Measurements from ENCODE around the gene MFSD8.
"Not testable (repeated sequence)": the region's sequence is repeated elsewhere in the genome, so short reads cannot be mapped to it uniquely, and the experiment has no call there.

Gene MFSD8

GRCh38 chr4:127965062-127965802, at the start of gene MFSD8, which contains the start of gene ABHD18:
Gene MFSD8 (minus strand): TSS chr4:127965173. CDS start chr4:127965133, 40 bp downstream.
Gene ABHD18 (plus strand): TSS chr4:127965406. CDS start chr4:127982956, 17,550 bp downstream.
- DNase-seq = peak; percentile 98

- no peak for DNase-seq
Observed at GRCh38 chr4:128009428-128009827, 44.5 kb upstream of the MFSD8 start.

- DNase-seq = peak; percentile 45
Observed at GRCh38 chr4:128006592-128006991, 41.6 kb upstream of the MFSD8 start.

DNA sequence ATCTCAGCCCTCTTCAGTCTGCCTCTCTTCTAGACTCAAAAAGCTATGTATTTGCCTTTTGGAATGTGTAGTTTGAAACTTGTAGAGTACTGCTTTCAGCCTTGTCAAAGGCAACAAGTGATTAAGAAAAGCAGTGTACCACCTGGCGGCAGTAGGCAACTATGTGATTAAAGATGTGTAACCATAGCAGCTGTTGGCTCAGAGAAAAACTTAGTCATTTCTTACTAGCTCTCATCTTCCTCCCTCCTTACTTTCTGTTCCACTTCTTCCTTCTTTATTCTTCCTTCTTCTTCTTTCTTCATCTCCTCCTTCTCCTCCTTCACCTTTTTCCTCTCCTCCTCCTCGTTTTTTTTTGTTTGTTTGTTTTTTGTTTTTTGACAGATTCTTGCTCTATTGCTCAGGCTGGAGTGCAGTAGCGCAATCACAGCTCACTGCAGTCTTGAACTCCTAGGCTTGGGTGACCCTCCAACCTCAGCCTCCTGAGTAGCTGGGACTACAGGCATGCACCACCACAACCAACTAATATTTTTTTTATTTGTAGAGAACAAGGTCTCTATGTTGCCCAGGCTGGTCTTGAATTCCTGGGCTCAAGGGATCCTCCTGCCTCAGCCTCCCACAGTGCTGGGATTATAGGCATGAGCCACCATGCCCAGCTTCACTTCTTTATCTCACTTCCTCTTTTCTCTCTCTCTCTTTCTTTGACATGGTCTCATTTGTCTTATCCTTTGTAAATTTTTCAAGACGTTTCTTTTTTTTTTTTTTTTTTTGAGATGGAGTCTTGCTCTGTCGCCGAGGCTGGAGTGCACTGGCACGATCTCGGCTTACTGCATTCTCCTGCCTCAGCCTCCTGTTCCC, 32.8 kb upstream of the MFSD8 start:
- DNase-seq = peak; percentile 42

- not testable (repeated sequence) for DNase-seq
Observed at GRCh38 chr4:127996521-127996920, 31.5 kb upstream of the MFSD8 start.

DNA sequence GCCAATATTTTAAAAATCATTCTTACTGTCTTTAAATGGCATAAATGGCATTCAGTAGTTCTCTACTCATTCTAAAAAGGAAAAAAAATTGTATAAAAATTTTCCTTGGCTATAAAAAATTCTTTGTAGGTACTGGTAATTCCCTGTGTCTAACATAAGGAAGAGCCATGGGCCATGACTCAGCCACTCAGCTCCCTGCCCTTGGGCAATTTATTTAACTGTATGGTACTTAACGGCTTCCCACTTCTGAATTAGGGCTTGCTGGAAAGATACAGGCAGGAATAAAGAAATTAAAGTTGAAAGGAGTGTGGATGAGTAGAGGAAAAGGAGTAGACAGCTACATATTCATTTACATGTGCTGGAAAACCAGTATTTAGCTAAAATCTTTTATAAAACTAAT, 30.8 kb upstream of the MFSD8 start:
- DNase-seq = peak; percentile 83

GRCh38 chr4:127993151-127993550, 28.2 kb upstream of the MFSD8 start:
- no peak for DNase-seq

GRCh38 chr4:127988638-127989037, 23.7 kb upstream of the MFSD8 start:
- no peak for DNase-seq

DNA sequence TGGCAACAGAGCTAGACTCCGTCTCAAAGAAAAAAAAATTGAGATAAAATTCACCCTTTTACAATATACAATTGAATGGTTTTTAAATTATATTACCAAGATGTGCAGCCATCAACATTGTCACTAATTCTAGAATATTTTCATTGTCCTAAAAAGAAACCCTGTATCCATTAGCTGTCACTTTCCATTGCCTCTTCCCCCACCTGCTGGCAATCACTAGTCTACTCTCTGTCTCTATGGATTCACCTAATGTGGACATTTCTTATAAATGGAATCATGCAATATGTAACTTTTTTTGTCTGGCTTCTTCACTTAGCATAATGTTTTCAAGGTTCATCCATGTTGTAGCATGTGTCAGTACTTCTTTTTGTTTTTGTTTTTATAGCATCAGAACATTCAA, 21.0 kb upstream of the MFSD8 start:
- no peak for DNase-seq

- DNase-seq = no peak
Observed at GRCh38 chr4:127982445-127982844, 17.5 kb upstream of the MFSD8 start.

- no peak for DNase-seq
Observed at GRCh38 chr4:127978930-127979329, 14.0 kb upstream of the MFSD8 start.

DNA sequence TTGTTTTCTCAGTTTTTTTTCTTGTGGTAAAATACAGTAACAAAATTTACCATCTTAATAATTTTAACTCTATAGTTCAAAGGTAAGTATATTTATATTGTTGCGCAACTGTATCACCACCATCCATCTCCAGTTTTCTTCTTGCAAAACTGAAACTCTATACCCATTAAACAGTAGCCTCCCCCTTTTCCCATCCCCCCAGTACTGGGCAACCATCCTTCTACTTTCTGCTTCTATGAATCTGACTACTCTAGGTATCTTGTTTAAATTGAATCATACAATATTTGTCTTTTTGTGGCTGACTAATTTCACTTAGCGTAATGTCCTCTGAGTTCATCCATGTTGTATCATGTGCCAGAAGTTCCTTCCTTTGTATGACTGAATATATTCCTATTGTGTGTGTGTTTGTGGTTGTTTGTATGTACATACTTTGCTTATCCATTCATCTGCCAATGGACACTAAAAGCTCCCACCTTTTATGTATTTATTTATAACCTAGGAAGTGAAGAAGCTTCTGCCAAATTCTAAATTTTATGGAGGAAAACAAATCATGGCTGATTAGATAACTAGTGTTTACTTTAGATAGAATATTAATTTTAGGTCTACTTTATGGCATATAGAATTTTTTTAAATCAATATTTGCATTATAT, 10.3 kb upstream of the MFSD8 start:
- peak; percentile 2 for DNase-seq

DNA sequence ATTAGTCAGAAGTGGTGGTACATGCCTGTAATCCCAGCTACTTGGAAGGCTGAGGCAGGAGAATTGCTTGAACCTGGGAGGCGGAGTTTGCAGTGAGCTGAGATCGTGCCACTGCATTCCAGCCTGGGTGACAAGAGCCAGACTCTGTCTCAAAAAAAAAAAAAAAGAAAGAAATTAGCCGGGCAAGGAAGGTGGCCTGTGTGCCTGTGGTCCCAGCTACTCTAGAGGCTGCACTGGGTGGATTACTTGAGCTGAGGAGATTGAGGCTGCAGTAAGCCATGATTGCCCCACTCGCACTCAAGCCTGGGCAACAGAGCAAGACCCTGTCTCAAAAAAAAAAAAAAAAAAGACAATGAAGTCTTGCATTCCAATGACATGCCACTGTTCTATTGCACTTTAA, 6.0 kb upstream of the MFSD8 start:
- not testable (repeated sequence) for DNase-seq

DNA sequence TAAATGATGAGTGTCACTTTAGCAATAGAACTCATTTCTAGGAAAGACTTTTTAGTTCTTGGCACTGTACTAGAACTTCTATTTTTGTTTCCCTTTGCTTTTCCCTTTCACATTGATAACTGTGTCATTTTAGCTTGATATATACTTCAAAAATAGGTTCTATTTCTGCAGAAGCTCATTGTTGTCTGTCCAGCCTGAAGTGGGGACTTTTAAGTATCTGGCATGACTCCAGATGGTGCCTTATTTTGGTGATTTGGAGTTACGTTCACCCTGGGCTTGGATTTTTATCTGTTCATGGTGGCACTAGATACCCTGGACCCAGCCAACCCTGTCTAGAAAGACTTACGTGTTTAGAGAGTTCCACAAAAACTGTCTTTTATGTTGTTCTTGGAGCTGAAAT, 3.6 kb upstream of the MFSD8 start:
- no peak for DNase-seq

GRCh38 chr4:127967141-127967775, 2.3 kb upstream of the MFSD8 start:
- DNase-seq = peak; percentile 4

DNA sequence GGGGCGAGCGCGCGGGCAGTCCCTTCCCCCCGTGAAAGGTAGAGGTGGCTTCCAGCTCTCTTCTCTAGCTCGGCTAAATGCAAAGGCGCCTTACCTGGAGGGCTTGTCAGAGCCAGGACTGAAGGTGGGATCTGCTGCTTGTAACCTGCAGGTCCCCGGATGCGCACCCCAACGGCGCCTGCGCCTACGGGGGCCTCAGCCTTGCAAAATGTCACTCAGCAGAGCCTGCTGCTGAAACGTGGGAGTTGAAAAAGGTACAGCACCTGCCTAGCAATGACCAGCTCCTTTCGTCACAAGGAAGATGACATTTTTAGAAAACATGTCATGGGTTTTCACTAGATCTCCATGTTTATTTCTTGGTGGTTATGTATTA, 816 bp upstream of the MFSD8 start:
- peak; percentile 30 for DNase-seq

DNA sequence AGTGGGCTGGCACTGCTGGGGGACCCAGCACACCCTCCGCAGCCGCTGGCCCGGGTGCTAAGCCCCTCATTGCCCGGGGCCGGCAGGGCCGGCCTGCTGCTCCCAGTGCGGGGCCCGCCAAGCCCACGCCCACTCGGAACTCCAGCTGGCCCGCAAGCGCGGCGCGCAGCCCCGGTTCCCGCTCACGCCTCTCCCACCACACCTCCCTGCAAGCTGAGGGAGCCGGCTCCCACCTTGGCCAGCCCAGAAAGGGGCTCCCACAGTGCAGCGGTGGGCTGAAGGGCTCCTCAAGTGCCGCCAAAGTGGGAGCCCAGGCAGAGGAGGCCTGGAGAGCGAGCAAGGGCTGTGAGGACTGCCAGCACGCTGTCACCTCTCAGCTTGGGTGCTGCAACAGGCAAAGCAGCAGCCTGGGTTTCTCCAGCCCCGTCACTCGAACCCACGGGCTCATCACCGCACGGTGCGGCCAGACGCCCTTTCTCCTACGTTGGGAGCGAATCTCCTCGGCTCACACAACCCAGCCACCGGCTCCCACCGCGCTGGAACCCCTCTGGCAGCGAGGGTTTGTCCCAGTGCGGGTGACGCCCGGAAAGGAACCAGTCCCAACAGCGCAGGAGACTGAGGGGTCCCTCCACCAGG, 429 bp downstream of the MFSD8 start:
- not testable (repeated sequence) for DNase-seq

DNA sequence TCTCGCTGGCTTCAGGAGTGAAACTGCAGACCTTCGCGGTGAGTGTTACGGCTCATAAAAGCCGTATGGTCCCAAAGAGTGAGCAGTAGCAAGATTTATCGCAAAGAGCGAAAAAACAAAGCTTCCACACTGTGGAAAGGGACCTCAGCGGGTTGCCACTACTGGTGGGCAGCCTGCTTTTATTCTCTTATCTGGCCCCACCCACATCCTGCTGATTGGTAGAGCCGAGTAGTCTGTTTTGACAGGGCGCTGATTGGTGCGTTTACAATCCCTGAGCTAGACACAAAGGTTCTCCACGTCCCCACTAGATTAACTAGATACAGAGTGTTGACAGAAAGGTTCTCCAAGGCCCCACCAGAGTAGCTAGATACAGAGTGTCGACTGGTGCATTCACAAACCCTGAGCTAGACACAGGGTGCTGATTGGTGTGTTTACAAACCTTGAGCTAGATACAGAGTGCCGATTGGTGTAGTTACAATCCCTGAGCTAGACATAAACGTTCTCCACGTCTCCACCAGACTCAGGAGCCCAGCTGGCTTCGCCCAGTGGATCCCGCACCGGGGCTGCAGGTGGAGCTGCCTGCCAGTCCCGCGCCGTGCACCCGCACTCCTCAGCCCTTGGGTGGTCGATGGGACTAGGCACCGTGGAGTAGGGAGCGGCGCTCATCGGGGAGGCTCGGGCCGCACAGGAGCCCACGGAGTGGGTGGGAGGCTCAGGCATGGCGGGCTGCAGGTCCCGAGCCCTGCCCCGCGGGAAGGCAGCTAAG, 1.2 kb downstream of the MFSD8 start:
- not testable (repeated sequence) for DNase-seq

DNA sequence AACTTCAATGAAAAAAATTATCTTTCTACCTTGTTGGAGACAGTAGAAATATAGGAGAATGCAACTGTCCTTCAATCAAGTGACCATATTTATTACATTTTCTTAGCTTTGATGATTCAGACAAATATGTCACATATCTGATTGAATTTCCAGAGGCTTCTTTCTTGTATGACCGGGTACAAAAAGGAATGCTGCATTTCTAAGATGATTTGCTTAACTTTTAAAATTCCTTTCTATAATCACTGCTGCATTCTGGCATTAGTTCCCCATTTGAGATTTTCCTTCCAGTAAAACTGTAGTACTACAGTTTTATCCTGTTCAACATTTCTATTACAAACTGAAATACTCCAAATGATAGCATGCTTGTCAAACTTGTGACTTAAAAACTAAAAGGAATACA, 5.2 kb downstream of the MFSD8 start:
- peak; percentile 6 for DNase-seq

- DNase-seq = no peak
Observed at GRCh38 chr4:127957105-127957504, 7.9 kb downstream of the MFSD8 start.

DNA sequence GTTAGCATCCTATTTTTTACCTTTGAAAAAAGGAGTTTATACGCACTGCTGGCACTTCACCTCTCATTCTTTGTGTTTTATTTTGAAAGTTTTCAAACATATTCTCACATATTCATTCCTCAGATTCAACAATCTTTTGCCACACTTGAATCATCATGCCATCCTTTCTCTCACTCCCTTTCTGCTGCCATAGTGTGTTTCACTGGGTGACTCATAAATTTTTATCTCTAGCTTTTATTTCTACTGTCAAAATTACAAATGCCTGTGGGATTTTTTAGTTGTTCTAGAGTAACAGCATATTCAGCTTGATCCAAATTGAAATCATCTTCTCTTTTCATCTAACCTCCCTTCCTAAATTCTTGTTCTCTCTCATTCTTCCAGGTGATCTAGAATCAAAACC, 28.0 kb downstream of the MFSD8 start:
- peak; percentile 54 for DNase-seq

GRCh38 chr4:127931836-127932235, 33.1 kb downstream of the MFSD8 start:
- DNase-seq = not testable (repeated sequence)
